NCI-H1417 (cell line): ENCODE results near the gene DPYSL3.
A peak's percentile ranks its signal among the peaks of the same experiment; 100 is the strongest.

Experiments
- DNase-seq, 3 experiments: peaks; one replicate each; lab custom pipeline; 2025; lab: John Stamatoyannopoulos, UW

Gene DPYSL3

GRCh38 chr5:147439254-147439653 lies 70.6 kb downstream of the DPYSL3 start:
- DNase-seq, result no peak

- no peak for DNase-seq
These were observed 72.7 kb downstream of the DPYSL3 start for GRCh38 chr5:147437161-147437596.

DNA sequence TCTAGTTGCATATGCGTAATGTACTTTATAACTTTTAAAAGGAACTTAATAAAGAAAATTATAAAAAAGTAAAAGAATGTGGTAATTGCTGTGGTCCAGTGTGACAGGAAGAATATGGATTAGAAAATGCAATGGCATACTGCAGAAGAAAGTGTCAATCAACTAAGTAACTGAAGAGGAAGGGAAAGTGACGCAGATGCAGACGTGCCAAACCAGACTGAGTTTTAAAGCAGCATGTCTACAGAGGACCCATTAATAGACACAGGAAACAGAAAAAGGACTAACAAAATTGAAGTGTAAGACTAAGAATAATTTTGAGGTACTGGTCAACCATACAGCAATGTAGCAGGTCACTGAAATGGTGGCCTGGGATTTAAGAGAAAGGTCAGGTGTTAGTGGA lies 73.3 kb downstream of the DPYSL3 start:
- no peak for DNase-seq

GRCh38 chr5:147434049-147434448 lies 75.8 kb downstream of the DPYSL3 start:
- no peak for DNase-seq

- no peak for DNase-seq
These were observed 77.5 kb downstream of the DPYSL3 start for GRCh38 chr5:147432323-147432722.

DNA sequence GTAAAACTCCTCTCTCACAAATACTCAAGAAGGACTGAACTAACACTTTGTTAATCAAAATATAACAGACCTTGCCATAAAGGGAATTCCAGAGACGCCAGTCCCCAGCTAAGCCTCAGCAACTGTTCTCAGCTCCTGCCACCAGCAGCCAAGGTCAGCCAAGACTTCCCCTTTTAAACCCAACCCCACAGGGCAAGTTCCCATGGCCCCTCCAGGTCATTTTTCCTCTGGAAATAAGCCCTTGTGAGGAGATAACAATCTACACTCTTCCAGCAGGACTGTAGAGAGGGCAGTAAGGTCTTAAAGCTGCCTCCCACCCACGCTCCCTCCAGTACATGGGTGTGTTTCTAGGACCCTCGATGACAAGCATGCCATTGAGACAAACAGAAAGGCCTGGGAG lies 78.3 kb downstream of the DPYSL3 start:
- no peak for DNase-seq

- DNase-seq, result no peak
These were observed 79.2 kb downstream of the DPYSL3 start for GRCh38 chr5:147430628-147431027.

DNA sequence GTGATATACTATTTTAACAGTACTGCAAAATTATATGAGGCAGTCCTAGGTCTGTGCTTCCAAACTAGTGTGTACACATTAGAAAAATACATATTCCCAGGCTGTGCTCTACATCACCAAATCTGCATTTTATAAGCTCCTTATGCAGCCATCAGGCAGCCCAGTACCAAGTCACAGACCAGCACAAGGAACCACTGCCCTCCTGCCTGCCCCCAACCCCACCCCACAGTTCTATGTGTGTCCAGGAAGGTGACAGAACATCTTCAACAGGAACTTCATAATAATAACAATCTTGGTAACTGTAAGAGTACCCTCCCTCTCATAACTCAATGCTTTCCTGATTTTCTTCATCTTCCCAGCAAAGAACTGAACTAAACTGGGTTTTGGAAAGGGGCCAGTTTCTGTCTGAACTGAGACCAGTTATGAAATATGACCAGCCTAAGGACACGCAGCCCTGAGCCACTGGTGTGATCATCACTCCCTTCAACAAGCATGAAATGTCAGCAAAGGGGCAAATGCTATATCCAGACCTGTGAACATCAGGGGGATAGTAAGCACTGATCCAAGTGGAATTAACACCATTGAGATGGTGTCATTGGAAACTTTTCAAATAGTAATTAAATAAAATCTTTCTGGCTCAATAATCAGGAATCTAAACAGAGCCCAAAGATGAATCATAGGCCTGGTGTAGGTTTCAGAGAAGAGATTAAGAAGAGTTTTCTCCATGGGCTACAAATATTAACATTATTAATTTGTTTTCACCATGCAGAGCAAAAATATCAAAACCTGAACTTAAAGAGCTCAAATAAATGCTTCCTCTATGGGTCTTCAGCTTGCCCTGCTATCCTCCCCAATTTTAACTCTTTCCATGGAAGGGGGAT lies 82.1 kb downstream of the DPYSL3 start:
- no peak for DNase-seq

GRCh38 chr5:147426640-147427327 lies 83.1 kb downstream of the DPYSL3 start:
- DNase-seq, result no peak

DNA sequence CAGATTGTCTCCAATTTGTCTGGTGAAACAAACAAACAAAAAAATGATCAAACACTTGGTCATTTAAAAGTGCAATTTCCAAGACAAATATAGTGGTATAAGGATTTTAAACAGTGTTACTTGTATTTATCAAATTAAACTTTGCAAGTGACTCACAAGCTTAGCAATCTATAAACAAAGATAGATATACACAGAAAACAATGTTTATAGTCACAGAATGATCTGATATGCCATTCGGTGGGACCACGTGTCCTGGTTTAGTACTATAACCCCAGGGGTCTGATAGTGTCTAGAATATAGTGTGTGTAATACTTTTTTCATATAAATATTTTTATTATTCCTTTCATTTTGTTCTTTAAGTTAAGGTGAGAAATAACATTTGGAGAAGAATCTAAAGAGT lies 91.3 kb downstream of the DPYSL3 start:
- DNase-seq, result no peak

DNA sequence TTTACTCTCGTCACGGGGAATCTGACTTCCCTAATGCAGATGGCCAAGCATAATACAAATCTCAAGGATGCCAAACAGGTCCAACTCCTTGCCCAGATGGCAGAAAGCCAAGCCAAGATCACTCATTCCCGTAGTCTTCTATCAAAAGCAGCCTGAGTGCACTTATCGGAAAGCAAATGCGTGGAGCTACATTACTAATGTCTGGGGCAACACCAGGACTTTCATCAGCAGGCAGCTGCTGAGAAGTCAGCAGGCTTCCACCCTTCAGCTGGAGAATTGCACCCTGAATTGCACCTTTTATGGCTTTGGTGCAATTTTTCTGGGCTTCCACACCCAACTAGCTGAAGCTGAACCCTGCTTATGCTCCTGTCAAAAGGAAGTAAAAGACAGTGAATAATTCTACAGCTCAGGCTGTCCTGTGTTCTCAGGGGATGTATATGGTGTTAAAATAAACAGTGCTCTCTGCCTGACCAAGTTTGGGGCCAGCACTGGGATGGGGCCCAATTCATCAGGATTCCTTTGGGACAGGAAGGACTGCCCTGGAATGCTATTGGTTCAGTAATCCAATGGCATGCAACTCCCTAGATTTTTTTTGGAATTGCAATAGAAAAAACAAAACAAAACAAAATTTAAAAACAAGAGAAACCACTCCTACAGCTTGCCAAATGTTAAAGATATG lies 92.6 kb downstream of the DPYSL3 start:
- DNase-seq, result peak in 1 of 3 experiments; percentile 87

- no peak for DNase-seq
These were observed 94.2 kb downstream of the DPYSL3 start for GRCh38 chr5:147415651-147416050.

DNA sequence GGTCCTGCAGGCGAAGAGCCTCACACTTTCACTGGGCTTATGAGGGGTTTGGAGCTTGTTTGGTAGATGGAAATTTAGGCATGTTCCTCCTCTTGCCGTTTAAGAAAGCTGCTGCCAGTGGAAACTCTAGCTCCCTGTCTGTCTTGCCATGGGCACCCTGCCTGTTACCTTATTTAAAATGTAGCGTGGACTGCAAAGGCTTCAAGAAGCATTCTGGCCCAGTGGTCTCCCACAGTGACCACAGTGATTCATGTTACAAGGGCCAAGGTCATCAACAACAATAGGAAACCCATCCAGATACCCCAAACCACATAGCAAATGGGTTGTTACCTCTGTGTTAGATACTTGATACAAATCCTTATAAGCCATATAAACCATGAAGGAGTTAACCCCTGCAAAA lies 96.6 kb downstream of the DPYSL3 start:
- no peak for DNase-seq

GRCh38 chr5:147412561-147412960 lies 97.3 kb downstream of the DPYSL3 start:
- no peak for DNase-seq

DNA sequence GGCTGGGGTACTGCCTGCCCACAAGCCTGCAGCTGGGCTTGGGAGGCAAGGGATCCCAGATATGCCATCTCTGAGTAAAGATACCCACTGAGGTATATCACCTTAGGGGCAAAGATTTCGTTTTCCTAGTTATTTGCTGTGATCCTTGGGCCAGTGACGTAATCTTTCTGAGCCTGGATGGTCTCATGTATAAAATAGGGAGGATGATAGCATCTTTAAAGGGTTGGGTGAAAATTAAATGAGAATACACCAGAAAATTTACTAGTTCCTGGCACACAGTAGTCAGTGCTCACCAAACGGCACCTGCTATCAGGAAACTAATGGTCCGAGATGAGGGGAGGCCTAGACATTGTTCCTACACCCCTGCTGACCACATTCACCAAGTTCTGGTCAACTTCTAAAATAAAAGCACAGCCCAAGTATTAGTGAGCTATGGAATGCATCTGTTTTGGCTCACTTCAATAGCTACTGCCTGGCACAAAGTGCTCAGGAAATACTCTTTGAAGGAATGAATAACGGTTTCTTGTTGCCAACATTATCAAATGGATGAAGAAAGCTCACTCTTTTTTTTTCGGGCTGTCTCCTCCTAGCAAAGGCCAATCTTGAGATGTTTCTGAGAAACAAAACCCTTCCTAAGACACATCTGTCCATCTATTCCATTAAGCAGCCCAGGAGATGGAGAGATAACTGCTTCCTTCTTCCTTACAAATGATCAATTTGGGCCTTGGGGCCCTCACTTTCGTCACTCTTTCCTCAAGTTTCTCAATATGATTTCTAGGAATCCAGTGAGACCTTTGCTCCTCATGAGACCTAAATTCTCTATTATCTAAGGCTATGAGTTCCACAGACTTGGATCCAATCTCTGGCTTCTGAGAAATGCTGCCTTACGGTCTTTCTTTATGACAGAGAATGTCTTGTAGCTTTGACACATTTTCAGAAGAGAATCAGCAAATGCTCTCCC lies 98.2 kb downstream of the DPYSL3 start:
- no peak for DNase-seq

DNA sequence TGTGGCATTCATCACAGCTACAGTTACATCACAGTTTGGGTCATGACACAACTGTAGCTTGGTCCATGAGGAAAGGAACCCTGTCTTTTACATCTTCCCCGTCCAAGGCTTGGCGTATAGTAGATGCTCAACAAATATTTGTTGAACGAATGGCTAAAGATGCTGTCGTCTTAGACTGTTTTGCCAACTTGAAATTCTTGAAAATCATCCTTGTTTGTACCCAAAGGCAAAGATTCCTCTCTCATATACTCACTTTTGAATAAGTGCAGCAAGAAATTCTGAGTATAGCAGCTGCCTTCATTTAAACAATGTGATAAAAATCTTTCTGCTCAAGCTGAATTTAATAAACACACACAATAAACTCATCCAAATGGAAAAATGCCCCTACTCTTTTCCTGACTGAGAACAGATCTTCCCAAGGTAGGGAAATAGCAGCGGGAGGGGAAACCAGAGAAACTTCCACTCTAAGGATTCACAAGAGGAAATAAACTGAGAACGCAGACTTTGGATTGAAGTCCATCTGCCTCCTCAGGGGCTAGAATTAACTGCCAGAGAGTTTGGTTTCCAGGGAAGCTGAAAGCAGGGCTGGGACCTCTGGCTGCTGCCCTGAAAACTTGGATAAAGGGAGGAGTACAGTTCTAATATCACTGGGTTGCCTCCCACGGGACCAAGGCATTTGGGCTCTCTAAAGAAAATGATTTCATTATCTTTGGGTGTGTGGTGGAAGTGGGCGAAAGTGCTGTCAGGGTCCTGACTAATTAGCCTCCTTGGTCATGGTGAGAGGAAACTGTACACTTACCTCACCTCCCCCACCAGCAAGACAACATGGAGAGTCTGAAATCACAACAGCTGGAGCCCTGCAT lies 99.1 kb downstream of the DPYSL3 start:
- DNase-seq, result no peak

- DNase-seq, result no peak
These were observed 100.9 kb downstream of the DPYSL3 start for GRCh38 chr5:147408980-147409379.

GRCh38 chr5:147407094-147407681 lies 102.7 kb downstream of the DPYSL3 start:
- no peak for DNase-seq

DNA sequence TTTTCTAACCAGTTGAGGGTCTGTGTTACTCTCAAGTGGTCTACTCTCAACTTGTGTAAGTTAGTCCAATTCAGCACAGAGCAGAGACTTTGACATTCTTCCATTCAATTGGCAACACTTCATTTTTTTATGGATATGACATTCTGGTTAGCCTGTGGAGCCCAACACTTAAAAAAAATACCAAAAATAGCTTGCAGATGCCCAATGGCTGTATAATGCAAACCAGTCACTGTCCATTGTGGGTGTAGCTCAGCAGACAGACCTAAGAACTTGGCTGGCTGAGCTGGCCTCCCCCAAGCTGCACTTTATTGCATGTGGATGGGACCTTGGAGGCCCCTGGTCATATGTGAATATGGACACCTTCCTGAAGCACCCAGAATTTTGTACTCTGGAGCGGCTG lies 103.2 kb downstream of the DPYSL3 start:
- DNase-seq, result no peak

DNA sequence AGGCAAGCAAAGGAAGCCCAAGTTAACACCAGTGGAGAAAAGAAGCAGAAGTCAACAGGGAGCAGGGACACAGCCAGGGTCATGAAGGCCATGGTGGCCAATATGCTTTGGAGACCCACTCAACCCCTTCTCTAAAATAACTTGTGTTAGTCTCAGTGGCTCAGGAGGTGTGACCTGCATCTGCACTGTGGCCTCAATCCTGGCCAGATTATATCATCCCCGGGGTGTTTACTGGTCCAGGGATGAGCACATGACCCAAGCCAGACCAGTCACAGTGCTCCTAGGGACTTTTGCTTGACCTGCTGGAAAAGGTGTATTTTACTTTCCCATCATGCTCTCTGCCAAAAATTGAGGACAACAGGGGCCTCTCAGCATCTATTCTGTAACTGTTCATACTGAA lies 105.2 kb downstream of the DPYSL3 start:
- no peak for DNase-seq
